ENCODE data around the gene FAM50A. TPM values are rescaled to one million over a fixed set of nuclear protein-coding genes. Genes with fewer than 3 reads are reported as not detected.

Gene FAM50A
- total RNA-seq, 4 donors from 2014 or later = 16.2 to 31.5 (median 23.3) TPM

DNA sequence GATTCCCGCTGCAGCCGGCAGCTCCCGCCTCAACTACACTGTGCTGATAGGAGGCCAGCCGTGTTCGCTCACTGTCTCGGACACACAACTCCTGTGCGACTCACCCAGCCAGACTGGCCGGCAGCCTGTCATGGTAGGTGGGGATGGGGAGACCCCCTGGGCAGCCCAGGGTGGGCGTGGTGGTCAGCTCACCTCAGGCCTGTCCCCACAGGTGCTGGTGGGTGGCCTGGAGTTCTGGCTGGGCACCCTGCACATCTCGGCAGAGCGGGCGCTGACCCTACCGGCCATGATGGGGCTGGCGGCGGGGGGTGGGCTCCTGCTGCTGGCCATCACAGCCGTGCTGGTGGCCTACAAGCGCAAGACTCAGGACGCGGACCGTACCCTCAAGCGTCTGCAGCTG is 23.6 kb downstream of the FAM50A start:
- WGBS = 95% methylated on average over 7 of the region's 21 CpGs
- H3K27ac ChIP-seq = no peak overlapping the region
- H3K4me1 ChIP-seq = no peaks in the 10 kb centered on the region
- H3K9me3 ChIP-seq = no peaks in the 10 kb centered on the region
- no peaks in the 10 kb centered on the region for H3K27me3 ChIP-seq
- H3K36me3 ChIP-seq = peaks cover 84% of the 10 kb centered on the region
- H3K4me3 ChIP-seq = no peak overlapping the region
- no peak for DNase-seq (ENCODE audit: low spot score in 2 of 2)
- TF ChIP-seq, protein P1, sequence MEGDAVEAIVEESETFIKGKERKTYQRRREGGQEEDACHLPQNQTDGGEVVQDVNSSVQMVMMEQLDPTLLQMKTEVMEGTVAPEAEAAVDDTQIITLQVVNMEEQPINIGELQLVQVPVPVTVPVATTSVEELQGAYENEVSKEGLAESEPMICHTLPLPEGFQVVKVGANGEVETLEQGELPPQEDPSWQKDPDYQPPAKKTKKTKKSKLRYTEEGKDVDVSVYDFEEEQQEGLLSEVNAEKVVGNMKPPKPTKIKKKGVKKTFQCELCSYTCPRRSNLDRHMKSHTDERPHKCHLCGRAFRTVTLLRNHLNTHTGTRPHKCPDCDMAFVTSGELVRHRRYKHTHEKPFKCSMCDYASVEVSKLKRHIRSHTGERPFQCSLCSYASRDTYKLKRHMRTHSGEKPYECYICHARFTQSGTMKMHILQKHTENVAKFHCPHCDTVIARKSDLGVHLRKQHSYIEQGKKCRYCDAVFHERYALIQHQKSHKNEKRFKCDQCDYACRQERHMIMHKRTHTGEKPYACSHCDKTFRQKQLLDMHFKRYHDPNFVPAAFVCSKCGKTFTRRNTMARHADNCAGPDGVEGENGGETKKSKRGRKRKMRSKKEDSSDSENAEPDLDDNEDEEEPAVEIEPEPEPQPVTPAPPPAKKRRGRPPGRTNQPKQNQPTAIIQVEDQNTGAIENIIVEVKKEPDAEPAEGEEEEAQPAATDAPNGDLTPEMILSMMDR (IDR thresholded peaks at IDR 0.05) = no peak
- no peak for TF ChIP-seq POLR2AphosphoS5 (IDR thresholded peaks at IDR 0.05)
- TF ChIP-seq POLR2A (IDR thresholded peaks at IDR 0.05) = no peak

DNA sequence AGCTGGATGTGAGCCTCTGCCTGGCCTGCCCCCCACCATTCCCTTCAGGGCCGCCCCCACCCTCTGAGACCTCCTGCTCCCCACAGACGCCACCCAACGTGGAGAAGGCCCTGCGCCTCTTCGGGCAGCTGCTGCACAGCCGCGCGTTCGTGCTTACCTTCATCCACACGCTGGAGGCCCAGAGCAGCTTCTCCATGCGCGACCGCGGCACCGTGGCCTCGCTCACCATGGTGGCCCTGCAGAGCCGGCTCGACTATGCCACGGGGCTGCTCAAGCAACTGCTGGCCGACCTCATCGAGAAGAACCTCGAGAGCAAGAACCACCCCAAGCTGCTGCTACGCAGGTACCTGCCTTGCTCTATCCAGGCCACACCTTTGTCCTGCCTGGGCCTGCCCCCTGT is 24.3 kb downstream of the FAM50A start:
- DNase-seq (ENCODE audit: low spot score in 2 of 2) = no peak
- Histone ChIP-seq H3K4me3 (no peak overlapping the region), H3K27ac (no peak overlapping the region), H3K4me1 (no peaks in the 10 kb centered on the region), H3K9me3 (no peaks in the 10 kb centered on the region), H3K27me3 (no peaks in the 10 kb centered on the region), H3K36me3 (peaks cover 82% of the 10 kb centered on the region)
- TF ChIP-seq EP300 (IDR thresholded peaks at IDR 0.05) = no peak
- TF ChIP-seq POLR2AphosphoS5 (IDR thresholded peaks at IDR 0.05) = no peak
- TF ChIP-seq, protein P1 (IDR thresholded peaks at IDR 0.05) = no peak
- no peak for TF ChIP-seq POLR2A (IDR thresholded peaks at IDR 0.05)
- 93% methylated on average over 3 of the region's 23 CpGs for WGBS

DNA sequence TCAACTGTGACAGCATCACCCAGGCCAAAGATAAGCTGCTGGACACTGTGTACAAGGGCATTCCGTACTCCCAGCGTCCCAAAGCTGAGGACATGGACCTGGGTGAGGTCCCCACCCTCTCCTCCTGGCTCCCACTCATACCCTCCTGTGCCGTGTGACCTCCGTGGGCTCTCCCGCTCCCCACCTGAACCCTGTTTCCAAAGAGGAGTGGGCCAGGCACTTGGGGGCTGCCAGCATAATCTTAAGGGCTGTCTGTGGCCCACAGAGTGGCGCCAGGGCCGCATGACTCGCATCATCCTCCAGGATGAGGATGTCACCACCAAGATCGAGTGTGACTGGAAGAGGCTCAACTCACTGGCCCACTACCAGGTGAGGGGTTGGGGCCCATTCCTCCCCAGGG is 25.2 kb downstream of the FAM50A start:
- peaks cover 75% of the 10 kb centered on the region for H3K36me3 ChIP-seq

DNA sequence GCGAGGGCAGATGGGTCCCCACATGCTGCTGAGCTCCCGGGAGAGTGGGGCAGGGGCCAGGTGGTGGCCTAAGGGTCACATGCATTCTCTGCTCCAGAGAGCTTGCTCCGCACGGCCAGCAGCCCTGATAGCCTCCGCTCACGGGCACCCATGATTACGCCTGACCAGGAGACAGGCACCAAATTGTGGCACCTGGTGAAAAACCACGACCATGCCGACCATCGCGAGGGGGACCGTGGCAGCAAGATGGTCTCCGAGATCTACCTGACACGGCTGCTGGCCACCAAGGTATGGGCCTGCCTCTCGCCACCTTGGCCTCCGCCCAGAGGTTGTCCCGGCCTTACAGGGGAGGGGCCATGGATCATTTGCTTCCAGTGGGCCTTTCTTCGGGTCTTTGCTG is 25.9 kb downstream of the FAM50A start:
- TF ChIP-seq POLR2AphosphoS5 (IDR thresholded peaks at IDR 0.05) = no peak
- H3K9me3 ChIP-seq = no peaks in the 10 kb centered on the region
- no peak for DNase-seq (ENCODE audit: low spot score in 2 of 2)
- no peak overlapping the region for H3K4me3 ChIP-seq
- peaks cover 69% of the 10 kb centered on the region for H3K36me3 ChIP-seq
- 100% methylated on average over 6 of the region's 18 CpGs for WGBS
- no peak overlapping the region for H3K27ac ChIP-seq
- no peaks in the 10 kb centered on the region for H3K4me1 ChIP-seq
- no peaks in the 10 kb centered on the region for H3K27me3 ChIP-seq

More for the DNA sequence above, 25.2 kb downstream of the FAM50A start:
- no peak for DNase-seq (ENCODE audit: low spot score in 2 of 2)
- no peak overlapping the region for H3K4me3 ChIP-seq
- no peaks in the 10 kb centered on the region for H3K9me3 ChIP-seq
- TF ChIP-seq, protein P1 (IDR thresholded peaks at IDR 0.05) = no peak
- TF ChIP-seq EP300 (IDR thresholded peaks at IDR 0.05) = no peak
- no CpG with 5 or more reads among the region's 9 CpGs for WGBS
- no peaks in the 10 kb centered on the region for H3K27me3 ChIP-seq
- H3K27ac ChIP-seq = no peak overlapping the region
- no peaks in the 10 kb centered on the region for H3K4me1 ChIP-seq

DNA sequence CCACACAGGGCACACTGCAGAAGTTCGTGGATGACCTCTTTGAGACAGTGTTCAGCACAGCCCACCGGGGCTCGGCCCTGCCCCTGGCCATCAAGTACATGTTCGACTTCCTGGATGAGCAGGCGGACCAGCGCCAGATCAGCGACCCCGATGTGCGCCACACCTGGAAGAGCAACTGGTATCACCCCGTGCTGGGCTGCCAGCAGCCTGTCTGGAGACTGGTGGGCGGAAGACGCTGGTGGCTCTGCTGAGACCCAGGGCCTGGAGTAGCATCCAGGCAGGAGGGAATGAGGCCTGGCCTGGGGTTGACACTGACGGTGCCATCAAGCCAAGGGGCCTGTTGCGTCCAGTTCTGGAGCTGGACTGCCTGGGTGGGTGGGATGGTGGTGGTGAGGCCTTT is 26.5 kb downstream of the FAM50A start:
- Histone ChIP-seq H3K9me3 (no peaks in the 10 kb centered on the region), H3K4me1 (no peaks in the 10 kb centered on the region), H3K36me3 (peaks cover 64% of the 10 kb centered on the region), H3K4me3 (no peak overlapping the region), H3K27me3 (no peaks in the 10 kb centered on the region), H3K27ac (no peak overlapping the region)
- 83% methylated on average over 1 of the region's 14 CpGs for WGBS
- DNase-seq (ENCODE audit: low spot score in 2 of 2) = no peak
- TF ChIP-seq EP300 (IDR thresholded peaks at IDR 0.05) = no peak

DNA sequence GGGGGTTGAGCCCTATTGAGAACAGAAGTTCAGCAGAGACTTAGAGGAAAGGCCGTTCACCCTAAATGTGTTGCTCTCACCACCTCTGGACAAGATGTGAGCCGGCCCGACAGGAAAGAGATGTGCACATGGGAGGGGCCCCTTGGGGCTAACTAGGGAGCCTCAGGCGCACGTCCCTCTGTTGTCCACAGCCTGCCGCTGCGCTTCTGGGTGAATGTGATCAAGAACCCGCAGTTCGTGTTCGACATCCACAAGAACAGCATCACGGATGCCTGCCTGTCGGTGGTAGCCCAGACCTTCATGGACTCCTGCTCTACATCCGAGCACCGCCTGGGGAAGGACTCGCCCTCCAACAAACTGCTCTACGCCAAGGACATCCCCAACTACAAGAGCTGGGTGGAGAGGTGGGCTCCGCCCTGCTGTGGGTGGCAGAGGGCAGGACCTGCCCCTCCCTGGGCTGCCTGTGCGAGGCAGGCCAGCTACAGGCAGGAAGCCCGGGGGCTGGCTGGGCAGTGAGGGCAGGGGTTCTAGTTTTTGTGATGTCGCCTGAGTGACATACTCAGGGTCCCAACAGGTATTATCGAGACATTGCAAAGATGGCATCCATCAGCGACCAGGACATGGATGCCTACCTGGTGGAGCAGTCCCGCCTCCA is 27.1 kb downstream of the FAM50A start:
- 90% methylated on average over 19 of the region's 23 CpGs for whole genome bisulfite sequencing
- no peak overlapping the region for H3K4me3 ChIP-seq
- no peaks in the 10 kb centered on the region for H3K9me3 ChIP-seq
- H3K27me3 ChIP-seq = no peaks in the 10 kb centered on the region
- no peak for DNase-seq (ENCODE audit: low spot score in 2 of 2)
- no peak overlapping the region for H3K27ac ChIP-seq
- H3K36me3 ChIP-seq = peaks cover 58% of the 10 kb centered on the region
- TF ChIP-seq, protein P1 (IDR thresholded peaks at IDR 0.05) = no peak
- TF ChIP-seq POLR2A (IDR thresholded peaks at IDR 0.05) (no peak), EP300 (IDR thresholded peaks at IDR 0.05) (no peak), POLR2AphosphoS5 (IDR thresholded peaks at IDR 0.05) (no peak)
- H3K4me1 ChIP-seq = no peaks in the 10 kb centered on the region
